Bronchial epithelial cell (primary cell): ENCODE results near the gene MAFF. TPM values are rescaled to one million over a fixed set of nuclear protein-coding genes. Genes with fewer than 3 reads are reported as not detected.

Experiments used
- DNase-seq: peaks from one replicate; pipeline ENCODE4 v3.0.0-alpha.2; 2010; ENCODE audit warnings: low read depth
- FAIRE-seq: peaks from 2 replicates; lab custom pipeline; 2011; peaks lifted over from hg19 to GRCh38; lab: Jason Lieb, UNC
- H3K27me3 ChIP-seq: 2 replicates; pipeline ENCODE4 v1.5.1; 2011; ENCODE audit warnings: low read length; ENCODE audit not compliant: control insufficient read depth, insufficient read depth
- H3K36me3 ChIP-seq: 2 replicates; pipeline ENCODE4 v1.5.1; 2011; ENCODE audit warnings: low read length; ENCODE audit not compliant: control insufficient read depth, insufficient read depth
- H3K4me3 ChIP-seq: 2 replicates; pipeline ENCODE4 v1.5.1; 2011; ENCODE audit warnings: mild to moderate bottlenecking, low read depth, low read length, control low read depth
- CTCF ChIP-seq: IDR thresholded peaks from 2 replicates; pipeline ENCODE4 v1.5.1; 2011; ENCODE audit warnings: mild to moderate bottlenecking, moderate library complexity, low read length, control low read depth, inconsistent platforms; ENCODE audit not compliant: insufficient read depth, severe bottlenecking
- total RNA-seq: library from RNA; depleted of rRNA; stranded (reverse); fragments of >200 nt; gene quantifications from 2 replicates; pipeline ENCODE4 v1.2.1, GENCODE V29; 2014

MAFF gene
- total RNA-seq, 1 donor from 2014 or later = 25.0 TPM

- DNase-seq (no peak), FAIRE-seq (no peak)
- Histone ChIP-seq H3K4me3 (no peak overlapping the region), H3K27me3 (peaks cover 7% of the 10 kb centered on the region), H3K36me3 (no peaks in the 10 kb centered on the region)
- TF ChIP-seq CTCF = no peak
These were observed 4.9 kb upstream of the MAFF start for GRCh38 chr22:38196791-38197419.

- no peak for TF ChIP-seq CTCF
- H3K4me3 ChIP-seq = no peak overlapping the region
- H3K27me3 ChIP-seq = no peaks in the 10 kb centered on the region
- H3K36me3 ChIP-seq = no peaks in the 10 kb centered on the region
- DNase-seq (no peak), FAIRE-seq (no peak)
These were observed 1.8 kb upstream of the MAFF start for GRCh38 chr22:38199826-38200559.

DNA sequence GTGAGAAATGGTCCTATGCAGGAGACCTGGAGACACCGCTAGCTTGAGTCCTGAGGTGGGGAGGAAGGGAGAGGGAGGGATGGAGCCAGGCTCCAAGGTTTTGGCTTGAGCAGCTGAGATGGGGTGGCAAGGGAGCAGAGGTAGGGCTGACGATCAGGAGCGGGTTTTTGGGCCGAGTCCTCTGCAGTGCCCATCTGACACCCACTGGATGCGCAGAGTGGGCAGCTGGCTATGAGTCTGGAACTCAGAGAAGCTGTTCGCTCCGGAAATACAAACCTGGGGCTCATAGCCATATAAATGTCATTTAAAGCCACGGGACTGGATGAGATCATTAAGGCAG, 453 bp upstream of the MAFF start:
- Histone ChIP-seq H3K27me3 (no peaks in the 10 kb centered on the region), H3K4me3 (peak overlapping the region; percentile 31), H3K36me3 (peaks cover 3% of the 10 kb centered on the region)
- TF ChIP-seq CTCF = no peak
- FAIRE-seq = no peak
- no peak for DNase-seq

DNA sequence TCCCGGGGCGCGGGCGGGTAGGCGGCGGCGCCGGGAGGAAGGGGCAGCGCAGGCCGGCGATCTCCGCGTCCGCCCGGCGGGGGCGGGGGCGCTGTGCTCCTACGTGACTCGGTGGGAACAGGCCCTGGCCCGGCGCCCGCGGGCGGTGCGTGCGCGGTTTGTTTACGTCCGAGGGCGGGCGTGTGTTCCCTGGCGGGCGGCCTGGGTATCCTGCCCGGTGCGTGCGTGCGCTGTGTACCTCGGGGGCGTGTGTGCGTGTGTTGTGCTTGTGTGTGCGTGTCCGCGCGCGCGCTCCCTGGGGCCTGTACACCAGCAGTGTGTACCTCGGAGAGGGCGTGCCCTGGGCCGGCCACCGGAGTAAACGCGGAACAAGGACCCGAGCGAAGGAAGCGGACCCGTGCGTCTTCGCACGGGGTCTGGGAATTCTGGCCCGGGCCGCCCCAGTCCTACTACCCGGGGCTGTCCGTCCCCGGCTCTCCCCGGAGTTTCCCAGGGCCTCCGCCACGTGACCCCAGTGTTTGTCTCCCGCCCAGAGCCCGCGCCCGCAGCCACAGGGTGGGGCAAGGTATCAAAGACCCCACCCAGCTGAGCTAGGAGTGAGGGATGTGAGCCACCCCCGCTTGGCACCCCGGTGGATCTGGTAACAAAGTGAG, 769 bp downstream of the MAFF start:
- peak; percentile 66 for DNase-seq
- Histone ChIP-seq H3K4me3 (peak overlapping the region; percentile 94), H3K27me3 (no peaks in the 10 kb centered on the region), H3K36me3 (peaks cover 3% of the 10 kb centered on the region)
- peak; percentile 31 for TF ChIP-seq CTCF
- no peak for FAIRE-seq

DNA sequence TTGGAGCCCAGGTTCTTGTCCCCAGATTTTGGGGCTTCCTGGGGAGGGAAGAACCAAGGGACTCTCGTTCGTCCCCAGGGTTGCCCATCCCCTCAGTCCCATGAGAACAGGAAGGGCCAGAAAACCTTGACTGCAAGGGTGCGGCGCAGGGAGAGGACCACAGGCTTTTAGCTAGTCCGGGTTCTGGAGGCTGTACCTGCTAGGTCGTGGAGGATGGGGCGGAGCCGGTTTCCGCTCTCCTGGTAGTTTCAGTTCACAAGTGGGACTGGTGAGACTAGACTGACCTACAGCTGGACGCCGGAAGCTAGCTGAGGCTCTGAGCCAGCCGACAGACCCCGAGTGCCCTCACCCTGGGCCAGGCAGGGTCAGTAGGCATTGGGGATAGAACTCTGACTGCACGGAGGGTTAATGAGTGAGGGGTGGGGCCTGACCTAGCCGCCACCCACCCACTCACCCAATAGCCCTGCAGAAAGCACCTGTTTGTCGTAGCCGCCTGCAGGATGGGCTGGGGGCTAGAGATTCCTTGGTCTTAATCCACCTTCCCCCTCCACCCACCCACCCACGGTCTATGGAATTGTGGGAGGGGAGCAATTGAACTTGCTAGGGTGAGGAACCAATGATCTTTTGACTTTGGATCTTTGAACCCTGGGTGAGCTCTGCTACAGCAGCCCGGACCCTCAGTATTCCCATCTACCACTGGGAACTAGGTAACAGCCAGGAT, 1.5 kb downstream of the MAFF start:
- FAIRE-seq (no peak), DNase-seq (peak; percentile 51)
- H3K27me3 ChIP-seq = no peaks in the 10 kb centered on the region
- peak overlapping the region; percentile 94 for H3K4me3 ChIP-seq
- TF ChIP-seq CTCF = no peak
- peaks cover 5% of the 10 kb centered on the region for H3K36me3 ChIP-seq
